OCI-M1 (cell line): ENCODE data around the gene FAM240B.

Source experiments
- DNase-seq: peaks from one replicate; lab custom pipeline; 2025; lab: John Stamatoyannopoulos, UW

The FAM240B gene

GRCh38 chr9:38668791-38669466 is 51.0 kb downstream of the FAM240B start:
- DNase-seq = no peak

GRCh38 chr9:38662763-38663593 is 57.0 kb downstream of the FAM240B start:
- DNase-seq = no peak

GRCh38 chr9:38659538-38659937 is 60.4 kb downstream of the FAM240B start:
- no peak for DNase-seq

GRCh38 chr9:38656896-38657295 is 63.0 kb downstream of the FAM240B start:
- DNase-seq = no peak

- no peak for DNase-seq
Observed at GRCh38 chr9:38652486-38652885, 67.4 kb downstream of the FAM240B start.

- no peak for DNase-seq
Observed at GRCh38 chr9:38652044-38652443, 67.9 kb downstream of the FAM240B start.

- no peak for DNase-seq
Observed at GRCh38 chr9:38651400-38652042, 68.4 kb downstream of the FAM240B start.

- DNase-seq = no peak
Observed at GRCh38 chr9:38650564-38650963, 69.4 kb downstream of the FAM240B start.

- no peak for DNase-seq
Observed at GRCh38 chr9:38649731-38650363, 70.1 kb downstream of the FAM240B start.

- DNase-seq = no peak
Observed at GRCh38 chr9:38644601-38645000, 75.3 kb downstream of the FAM240B start.
